GM19035 (cell line): ENCODE results near the gene PCYT1A.
A peak's percentile ranks its signal among the peaks of the same experiment; 100 is the strongest.
"Not testable (repeated sequence)": the region's sequence is repeated elsewhere in the genome, so short reads cannot be mapped to it uniquely, and the experiment has no call there.

Experiments
- ATAC-seq: cut with Tn5 transposase; IDR thresholded peaks from one replicate; pipeline ENCODE4 v1.9.1; 2021; ENCODE audit not compliant: unreplicated experiment

PCYT1A gene

DNA sequence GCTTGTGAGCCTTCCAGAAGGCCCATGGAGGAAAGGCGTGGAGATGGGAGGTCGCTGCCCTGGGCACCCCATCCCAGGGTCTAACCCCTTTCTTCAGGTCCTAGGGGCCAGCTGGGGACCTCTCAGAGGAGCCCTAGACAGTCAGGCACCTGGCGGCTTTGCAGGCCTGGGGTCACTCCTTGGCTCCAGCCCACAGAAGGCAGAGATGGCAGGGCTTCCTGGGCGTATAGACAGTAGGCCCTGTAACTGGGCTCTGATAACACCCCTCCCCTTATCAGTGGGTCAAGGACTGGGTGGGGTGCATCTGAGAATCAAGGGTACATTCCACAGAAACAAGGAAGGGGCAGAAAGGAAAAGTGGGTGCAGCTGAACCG, 93.0 kb downstream of the PCYT1A start:
- no peak for ATAC-seq

DNA sequence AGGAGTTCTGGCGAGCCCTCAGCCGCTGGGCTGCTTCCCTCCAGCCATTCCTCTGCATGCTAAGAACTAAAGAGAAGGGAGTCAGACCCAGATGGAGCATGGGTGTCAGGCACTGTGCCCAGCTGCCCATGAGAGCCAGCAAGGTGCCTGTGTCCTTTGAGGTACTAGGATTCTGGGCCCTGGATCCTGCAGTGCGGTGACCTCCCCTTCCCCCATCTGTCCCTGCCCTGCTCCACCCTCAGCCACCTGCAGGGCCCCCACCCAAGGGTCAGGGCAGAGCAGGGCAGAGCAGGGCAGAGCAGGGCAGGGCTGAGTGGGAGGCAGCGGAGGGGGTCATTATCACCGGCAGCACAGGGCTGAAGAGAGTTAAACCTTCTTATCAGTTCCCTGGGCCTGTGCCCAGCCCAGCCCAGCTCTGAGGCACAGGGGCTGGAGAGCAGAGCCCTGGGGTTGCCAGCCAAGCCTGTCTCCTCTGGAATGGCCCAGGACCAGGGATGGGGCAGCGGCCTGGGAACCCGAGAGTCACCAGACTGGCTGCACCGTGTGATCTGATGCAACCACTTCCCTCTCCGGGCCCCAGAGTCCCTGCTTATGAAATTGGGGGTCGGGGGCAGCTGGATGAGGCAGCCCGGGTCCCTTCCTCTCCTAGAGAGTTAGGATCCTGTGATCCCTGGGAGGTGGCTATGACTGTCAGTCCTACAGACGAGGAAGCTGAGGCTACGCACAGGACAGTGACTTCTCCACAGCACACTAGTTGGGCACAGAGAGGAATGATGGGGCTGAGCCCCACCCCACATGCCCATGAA, 93.6 kb downstream of the PCYT1A start:
- ATAC-seq, result no peak

DNA sequence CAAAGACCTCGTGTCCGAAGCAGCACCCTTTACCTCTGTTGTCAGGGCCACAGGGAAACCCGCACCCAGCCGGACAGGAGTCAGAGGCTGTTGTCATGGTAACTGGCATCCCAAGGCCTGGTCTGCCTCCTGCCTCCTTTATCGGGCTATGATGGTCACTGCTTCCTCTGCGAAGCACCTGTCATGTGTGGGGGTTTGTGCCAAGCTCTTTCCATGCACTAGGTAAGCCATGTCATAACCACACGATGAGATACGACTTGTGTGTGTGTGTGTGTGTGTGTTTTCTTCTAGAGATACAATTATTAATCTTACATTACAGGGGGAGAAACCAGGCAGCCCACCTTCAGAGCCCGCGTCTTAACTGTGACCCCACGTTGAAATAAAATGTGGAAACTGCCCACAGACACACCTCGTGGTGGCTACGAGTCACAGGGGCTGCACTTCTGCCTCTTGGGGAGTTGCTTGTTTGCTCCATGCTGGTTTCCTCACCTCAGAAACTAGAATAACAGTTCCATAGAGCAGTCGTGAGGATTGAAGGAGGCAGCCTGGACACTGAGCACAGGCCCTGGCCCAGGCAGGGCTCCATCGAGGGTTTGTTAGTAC, 94.3 kb downstream of the PCYT1A start:
- no peak for ATAC-seq

DNA sequence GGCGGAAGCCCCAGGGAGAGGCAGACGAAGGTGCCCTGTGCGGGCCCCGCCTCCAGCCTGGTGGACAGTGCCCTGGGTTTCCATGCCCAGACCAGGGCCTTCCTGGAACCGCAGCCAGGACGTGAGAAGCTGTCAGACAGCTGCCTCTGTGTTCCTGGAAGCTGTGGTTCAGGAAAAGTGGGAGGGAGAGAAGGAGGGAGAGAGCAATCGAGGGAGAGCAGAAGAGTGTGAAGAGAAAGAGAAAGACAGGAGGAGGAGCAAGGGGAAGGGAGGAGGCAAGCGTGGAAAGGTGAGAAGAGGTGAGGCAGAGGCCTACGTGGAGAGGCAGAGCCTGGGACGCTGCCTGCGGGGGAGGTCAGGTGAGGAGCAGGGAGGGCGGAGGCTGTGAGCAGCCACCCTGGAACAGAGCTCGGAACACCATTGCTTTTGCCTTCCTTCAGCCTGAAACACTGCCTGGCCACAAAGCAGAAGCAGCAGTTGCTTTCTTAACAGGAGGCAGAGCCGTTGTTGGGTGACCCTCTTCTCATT, 94.9 kb downstream of the PCYT1A start:
- peak; percentile 42 for ATAC-seq

DNA sequence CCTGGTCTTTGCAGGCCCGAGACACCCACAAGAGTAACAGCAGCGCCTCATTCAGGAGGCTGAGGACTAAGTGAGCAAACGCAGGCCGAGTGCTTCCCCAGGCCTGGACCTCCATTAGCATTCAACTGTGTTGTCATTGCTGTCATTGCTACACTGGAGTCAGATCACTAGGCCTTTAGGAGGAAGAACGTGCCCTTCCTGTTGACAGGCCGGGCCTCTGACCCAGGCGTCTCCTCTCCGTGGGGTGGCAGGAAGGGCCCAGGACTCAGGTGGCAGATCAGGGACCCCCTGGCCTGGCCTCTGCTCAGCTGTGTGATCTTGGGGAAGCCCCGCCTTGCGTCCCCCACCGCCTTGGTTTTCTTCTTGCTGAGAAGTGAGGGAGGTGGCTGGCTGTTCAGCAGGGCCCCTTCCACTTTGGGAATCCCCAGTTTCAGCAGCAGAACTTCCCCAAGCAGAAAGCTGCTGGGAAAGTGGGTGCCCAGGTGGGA, 95.4 kb downstream of the PCYT1A start:
- ATAC-seq, result peak; percentile 43

DNA sequence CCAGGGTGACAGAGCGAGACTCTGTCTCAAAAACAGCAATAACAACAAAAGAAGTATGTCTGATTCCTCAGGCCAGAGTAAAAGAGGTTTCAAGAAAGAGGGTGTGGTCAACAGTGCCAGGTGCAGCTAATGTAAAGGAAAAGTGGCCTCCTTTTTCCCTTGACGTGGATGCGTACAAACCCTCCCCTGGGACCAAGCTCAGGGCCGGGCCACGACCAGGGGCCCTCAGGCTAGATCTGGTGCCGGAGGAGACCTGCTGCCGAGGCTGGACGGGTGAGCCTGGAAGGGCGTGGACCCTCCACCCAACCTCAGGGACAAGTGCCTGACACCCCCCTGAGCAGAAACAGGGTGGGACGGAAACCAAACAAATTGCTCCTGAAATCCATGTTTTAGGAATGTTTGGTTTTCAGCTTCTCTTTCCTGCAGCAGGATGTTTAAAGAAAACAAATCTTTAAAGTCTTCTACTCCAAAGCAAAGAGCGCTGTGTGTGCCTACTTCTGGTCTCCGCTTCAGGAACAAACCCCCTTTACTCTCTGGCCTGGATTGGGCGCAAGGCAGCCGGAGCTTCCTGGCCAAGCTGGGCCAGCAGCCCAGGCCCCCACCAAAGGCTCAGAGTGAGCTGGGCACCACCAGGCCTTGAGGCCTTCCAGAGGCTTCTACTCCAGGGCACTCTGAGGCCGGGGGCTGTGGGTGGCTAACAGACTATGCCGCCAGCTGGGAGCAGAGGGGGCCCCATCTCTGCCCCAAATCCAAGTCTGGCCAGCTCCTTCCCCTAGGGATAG, 97.8 kb downstream of the PCYT1A start:
- ATAC-seq, result no peak

DNA sequence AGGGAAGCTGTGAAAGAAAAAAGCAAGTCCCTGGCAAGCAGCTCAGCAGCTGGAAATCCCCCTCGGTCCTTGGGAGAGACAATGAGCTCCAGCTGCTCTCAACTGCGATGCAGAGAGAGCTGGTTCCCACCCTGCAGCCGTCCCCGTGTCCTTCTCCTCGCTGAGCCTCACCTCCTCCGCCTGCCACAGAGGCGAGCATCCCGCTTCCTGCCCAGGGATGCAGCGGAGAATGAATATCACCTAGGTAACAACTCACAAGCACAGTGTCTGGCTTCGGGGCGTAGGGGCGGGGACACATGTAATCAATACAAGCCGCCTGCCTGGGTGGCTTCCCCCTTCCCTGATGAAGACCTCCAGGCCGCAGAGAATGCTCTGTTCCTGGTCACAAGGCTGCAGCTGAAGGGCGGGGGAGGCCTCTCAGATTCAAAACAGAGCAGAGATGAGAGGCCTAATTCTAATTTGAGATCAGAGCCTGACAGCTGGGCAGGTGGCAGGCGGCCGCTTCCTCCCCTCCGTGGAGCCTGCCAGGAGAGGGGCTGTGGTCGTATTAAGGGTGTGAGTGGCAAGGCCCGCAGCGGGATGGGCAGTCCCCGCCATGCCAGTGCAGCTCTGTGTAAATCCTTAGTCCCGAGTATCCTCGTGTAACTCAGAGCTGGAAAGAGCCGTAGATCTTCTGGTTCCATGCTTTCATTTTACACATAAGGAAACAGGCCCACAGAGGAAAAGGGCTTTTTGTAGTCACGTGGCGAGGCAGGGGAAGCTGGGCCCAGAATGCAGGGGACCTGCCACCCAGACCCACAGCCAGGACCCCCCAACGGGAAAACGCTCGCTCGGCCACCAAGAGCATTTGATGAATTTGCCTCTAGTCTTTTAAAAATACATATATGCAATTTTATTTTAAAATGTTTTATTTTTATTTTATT, 100.6 kb downstream of the PCYT1A start:
- ATAC-seq, result peak; percentile 59

DNA sequence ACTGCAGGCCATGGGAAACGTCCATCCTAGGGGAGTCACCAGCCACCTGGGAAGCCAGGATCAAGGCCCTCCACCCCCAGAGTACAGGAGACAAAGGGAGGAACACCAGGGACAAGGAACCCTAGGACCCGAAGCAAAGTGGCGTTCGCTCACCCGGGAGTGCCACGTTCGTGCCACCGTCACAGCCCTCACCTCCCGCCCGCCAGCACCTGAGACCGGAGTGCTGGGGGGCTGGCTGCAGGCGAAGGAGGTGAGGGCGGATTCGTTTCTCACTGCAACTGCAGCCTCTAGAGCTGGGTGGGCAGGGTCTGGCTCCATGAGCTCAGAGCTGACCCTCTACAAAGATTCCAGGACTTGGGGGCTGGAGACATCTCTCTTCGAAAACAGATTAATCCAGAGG, 102.6 kb downstream of the PCYT1A start:
- no peak for ATAC-seq

DNA sequence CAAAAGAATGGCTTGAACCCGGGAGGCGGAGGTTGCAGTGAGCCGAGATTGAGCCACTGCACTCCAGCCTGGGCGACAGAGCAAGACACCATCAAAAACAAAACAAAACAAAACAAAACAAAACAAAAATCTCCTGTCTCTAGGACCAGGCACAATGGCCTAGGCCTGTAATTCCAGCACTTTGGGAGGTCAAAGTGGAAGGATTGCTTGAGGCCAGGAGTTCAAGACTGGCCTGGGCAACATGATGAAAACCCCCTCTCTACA, 103.4 kb downstream of the PCYT1A start:
- not testable (repeated sequence) for ATAC-seq

DNA sequence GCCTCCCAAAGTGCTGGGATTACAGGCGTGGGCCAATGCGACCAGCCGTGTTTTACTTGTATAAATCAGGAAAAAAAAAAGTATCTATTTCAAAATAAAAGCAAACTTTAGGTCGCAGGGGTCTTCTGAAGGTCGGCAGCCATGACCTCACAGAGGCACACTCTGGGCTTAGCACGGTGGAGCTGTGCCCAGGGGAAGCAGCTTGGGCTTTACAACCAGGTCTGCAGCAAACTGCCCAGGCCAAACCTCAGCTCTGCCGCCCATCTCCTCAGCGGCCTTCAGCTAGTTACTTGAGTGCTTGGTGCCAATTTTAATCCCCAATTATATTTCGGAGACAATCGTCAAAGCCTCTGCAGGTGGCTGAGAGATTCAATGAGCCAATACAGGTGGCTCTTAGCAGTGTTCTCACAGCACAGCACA, 106.4 kb downstream of the PCYT1A start:
- ATAC-seq, result no peak

DNA sequence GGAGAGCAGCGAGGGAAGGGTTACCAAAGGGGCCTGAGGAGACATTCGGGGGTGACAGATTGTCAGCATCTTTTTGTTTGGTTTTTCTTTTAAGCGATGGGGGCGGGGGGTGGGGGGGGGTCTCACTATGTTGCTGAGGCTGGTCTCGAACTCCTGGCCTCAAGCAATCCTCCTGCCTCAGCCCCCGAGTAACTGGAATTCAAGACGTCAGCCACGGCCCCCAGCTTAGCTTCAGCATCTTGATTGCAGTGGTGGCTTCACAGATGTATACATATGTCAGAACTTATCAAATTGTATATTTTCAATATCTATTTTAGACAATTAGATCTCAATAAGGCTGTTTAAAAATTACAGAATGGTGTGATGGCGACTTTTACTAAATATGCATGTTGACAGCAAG, 107.2 kb downstream of the PCYT1A start:
- no peak for ATAC-seq
